Esophagus squamous epithelium (tissue), 5 donors: ENCODE measurements around the gene PGAP6. TPM values are rescaled to one million over a fixed set of nuclear protein-coding genes. Genes with fewer than 3 reads are reported as not detected.
A peak's percentile ranks its signal among the peaks of the same experiment; 100 is the strongest.

Source experiments
- DNase-seq: peaks from one replicate; lab custom pipeline; 2025; lab: John Stamatoyannopoulos, UW
- H3K27ac ChIP-seq, 4 donors: fragments of 200-600 bp; sonication (generic); one replicate each; pipeline ENCODE4 v1.5.1; 2016 to 2019; ENCODE audit warnings: mild to moderate bottlenecking in 1 of 4
- H3K27me3 ChIP-seq, 4 donors: fragments of 200-600 bp; sonication (generic); 1 replicate in 3 of 4; 2 replicates in 1 of 4; pipeline versions ENCODE4 v1.5.1 to v1.6.0; 2017 to 2021; ENCODE audit warnings: antibody characterized with exemption in 1 of 4
- H3K36me3 ChIP-seq, 3 donors: fragments of 200-600 bp; sonication (generic); one replicate each; pipeline ENCODE4 v1.5.1; 2016 to 2019
- H3K4me1 ChIP-seq, 3 donors: fragments of 200-600 bp; sonication (generic); one replicate each; pipeline ENCODE4 v1.5.1; 2017 to 2019
- H3K4me3 ChIP-seq, 4 donors: fragments of 200-600 bp; sonication (generic); 1 replicate in 3 of 4; 2 replicates in 1 of 4; pipeline ENCODE4 v1.5.1; 2016 to 2019; ENCODE audit warnings: mild to moderate bottlenecking in 2 of 4, moderate library complexity in 1 of 4
- H3K9me3 ChIP-seq, 3 donors: fragments of 200-600 bp; sonication (generic); one replicate each; pipeline ENCODE4 v1.5.1; 2016 to 2019
- POLR2A ChIP-seq, 4 donors: fragments of 450-650 bp; IDR thresholded peaks; one replicate each; pipeline ENCODE4 v1.6.1; 2017; ENCODE audit warnings: antibody characterized with exemption in 4 of 4, mild to moderate bottlenecking in 4 of 4, moderate library complexity in 3 of 4
- WGBS, 2 donors: methylation state at CpG; one replicate each; pipeline ENCODE4 v1.1.5; 2018; 5-methylcytosine and 5-hydroxymethylcytosine counted together
- intact Hi-C: fragments of 100-400 bp; cut with DNase I; formaldehyde crosslinking; loops from one replicate; pipeline ENCODE4 v1.15.0; 2022
- total RNA-seq, 4 donors: library from RNA; depleted of rRNA; stranded (reverse); fragments of >200 nt; gene quantifications; one replicate each; pipeline ENCODE4 v1.1.0, GENCODE V29; 2016
- TF ChIP-seq, protein P1 (sequence below), 6 experiments: fragments of 450-650 bp in 4 of 6; fragments of 200-600 bp in 2 of 6; sonication (generic) in 2 of 6; IDR thresholded peaks; one replicate each; pipeline ENCODE4 v1.5.1; 2016 to 2019; ENCODE audit warnings: antibody characterized with exemption in 6 of 6, mild to moderate bottlenecking in 4 of 6, moderate library complexity in 4 of 6
- donor health status: DM: yes; HTN: yes; CAD: no.

The PGAP6 gene
- total RNA-seq, 4 donors from 2014 or later: 23.5 to 31.7 (median 27.6) TPM

DNA sequence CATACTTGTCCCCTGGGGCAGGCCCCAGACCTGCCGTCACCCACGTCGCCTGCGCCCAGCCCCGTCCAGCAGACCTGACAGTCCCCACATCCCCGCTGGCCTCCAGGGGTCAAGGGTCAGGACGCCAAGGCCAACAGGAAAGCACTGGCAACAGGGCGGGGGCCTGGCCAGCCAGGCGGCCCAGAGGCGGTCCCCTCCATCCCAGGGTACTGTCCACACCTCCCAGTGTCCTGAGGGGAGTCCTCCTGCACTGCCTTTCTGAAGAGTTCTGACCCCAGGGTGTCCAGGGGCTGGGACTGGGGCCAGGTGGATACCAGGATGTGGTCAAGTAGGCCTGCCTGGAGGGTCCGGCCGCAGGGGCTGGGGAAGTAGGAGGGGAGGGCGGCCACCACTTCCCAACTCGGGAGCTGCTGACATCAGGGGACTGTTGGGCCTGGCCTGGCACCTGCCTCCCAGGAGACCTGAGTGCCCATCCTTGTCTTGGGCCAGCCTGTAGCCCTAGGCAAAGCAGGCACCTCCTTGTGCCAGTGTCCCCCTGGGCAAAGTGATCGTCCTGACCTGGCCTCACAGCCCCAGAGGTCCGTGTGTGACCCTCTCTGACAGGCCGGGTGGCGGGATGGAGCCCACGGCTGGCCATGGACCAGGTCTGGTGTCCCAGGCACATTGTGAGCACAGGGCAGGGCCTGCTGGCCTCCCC is 22.6 kb downstream of the PGAP6 start:
- H3K36me3 ChIP-seq: no peaks in the 10 kb centered on the region
- no peak for DNase-seq
- intact Hi-C loops: no loop called here
- TF ChIP-seq POLR2A (IDR thresholded peaks at IDR 0.05): no peak
- TF ChIP-seq, protein P1, sequence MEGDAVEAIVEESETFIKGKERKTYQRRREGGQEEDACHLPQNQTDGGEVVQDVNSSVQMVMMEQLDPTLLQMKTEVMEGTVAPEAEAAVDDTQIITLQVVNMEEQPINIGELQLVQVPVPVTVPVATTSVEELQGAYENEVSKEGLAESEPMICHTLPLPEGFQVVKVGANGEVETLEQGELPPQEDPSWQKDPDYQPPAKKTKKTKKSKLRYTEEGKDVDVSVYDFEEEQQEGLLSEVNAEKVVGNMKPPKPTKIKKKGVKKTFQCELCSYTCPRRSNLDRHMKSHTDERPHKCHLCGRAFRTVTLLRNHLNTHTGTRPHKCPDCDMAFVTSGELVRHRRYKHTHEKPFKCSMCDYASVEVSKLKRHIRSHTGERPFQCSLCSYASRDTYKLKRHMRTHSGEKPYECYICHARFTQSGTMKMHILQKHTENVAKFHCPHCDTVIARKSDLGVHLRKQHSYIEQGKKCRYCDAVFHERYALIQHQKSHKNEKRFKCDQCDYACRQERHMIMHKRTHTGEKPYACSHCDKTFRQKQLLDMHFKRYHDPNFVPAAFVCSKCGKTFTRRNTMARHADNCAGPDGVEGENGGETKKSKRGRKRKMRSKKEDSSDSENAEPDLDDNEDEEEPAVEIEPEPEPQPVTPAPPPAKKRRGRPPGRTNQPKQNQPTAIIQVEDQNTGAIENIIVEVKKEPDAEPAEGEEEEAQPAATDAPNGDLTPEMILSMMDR (IDR thresholded peaks at IDR 0.05): no peak
- WGBS, 2 donors: 64 to 70% methylated on average over 7 of the region's 19 CpGs
- H3K4me1 ChIP-seq: peaks cover 4 to 22% (median 7%) of the 10 kb centered on the region in 3 donors
- H3K4me3 ChIP-seq: no peak overlapping the region
- no peak overlapping the region for H3K27ac ChIP-seq
- H3K27me3 ChIP-seq: peaks cover 0 to 27% (median 0%) of the 10 kb centered on the region in 4 donors
- no peaks in the 10 kb centered on the region for H3K9me3 ChIP-seq

DNA sequence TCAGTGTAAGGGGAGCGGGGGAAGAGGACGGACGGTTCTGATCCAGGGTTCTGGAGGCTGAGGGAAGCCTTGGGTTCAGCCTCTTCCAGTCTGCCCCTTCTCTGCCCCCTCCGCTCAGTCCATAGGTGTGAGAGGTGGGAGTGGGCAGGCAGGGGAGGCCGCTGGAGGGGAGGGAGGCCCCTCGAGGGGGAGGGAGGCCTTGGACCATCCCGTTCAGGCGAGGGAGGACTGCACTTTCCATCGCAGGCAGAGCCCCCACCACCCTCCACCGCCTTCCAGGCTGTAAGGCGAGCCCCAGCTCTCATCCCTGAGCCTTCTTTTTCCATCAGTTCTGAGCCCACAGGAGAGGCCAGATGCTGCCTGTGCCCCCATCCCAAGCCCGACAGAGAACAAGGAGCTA is 25.0 kb downstream of the PGAP6 start:
- no peak overlapping the region for H3K27ac ChIP-seq
- H3K9me3 ChIP-seq: no peaks in the 10 kb centered on the region
- DNase-seq: no peak
- H3K27me3 ChIP-seq: peaks cover 0 to 8% (median 0%) of the 10 kb centered on the region in 4 donors
- peaks cover 9 to 26% (median 13%) of the 10 kb centered on the region in 3 donors for H3K4me1 ChIP-seq
- H3K36me3 ChIP-seq: no peaks in the 10 kb centered on the region
- WGBS, 2 donors: 61 to 85% methylated on average over 4 of the region's 12 CpGs
- TF ChIP-seq POLR2A (IDR thresholded peaks at IDR 0.05): no peak
- TF ChIP-seq, protein P1 (IDR thresholded peaks at IDR 0.05): no peak
- H3K4me3 ChIP-seq: no peak overlapping the region
- intact Hi-C loops: no loop called here

DNA sequence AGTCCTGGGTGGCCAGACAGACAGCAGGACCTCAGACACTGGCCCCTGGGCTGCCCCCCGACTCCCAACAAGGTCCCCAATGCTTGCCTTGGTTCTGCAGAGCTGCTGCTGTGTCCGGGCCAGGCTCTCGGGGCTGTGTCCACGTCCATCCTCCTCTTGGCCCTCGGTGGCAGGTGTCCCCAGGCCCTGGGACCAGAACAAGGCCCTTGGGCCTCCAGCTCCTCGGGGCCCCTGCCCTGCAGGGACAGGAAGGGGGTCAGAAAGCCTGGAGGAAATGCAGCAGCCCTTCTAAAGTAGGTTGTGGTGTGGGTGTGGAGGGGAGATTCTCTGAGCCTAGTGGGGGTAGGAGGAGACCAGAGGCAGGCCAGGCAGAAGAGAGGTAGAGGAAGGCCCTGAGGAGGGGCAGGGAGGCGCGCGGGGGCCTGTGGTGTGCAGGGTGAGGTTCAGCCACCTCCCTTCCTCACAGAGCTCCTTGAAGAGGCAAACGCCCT is 26.8 kb downstream of the PGAP6 start:
- H3K4me1 ChIP-seq: peaks cover 9 to 43% (median 22%) of the 10 kb centered on the region in 3 donors
- WGBS, 2 donors: 76 to 88% methylated on average over 1 to 4 of the region's 10 CpGs
- no peaks in the 10 kb centered on the region for H3K27me3 ChIP-seq
- DNase-seq: no peak
- intact Hi-C loops: no loop called here
- no peak overlapping the region for H3K4me3 ChIP-seq
- peak overlapping the region in 2 of 4 donors; percentile 90 to 95 for H3K27ac ChIP-seq
- H3K9me3 ChIP-seq: no peaks in the 10 kb centered on the region
- H3K36me3 ChIP-seq: no peaks in the 10 kb centered on the region
- TF ChIP-seq, protein P1 (IDR thresholded peaks at IDR 0.05): no peak
- no peak for TF ChIP-seq POLR2A (IDR thresholded peaks at IDR 0.05)

DNA sequence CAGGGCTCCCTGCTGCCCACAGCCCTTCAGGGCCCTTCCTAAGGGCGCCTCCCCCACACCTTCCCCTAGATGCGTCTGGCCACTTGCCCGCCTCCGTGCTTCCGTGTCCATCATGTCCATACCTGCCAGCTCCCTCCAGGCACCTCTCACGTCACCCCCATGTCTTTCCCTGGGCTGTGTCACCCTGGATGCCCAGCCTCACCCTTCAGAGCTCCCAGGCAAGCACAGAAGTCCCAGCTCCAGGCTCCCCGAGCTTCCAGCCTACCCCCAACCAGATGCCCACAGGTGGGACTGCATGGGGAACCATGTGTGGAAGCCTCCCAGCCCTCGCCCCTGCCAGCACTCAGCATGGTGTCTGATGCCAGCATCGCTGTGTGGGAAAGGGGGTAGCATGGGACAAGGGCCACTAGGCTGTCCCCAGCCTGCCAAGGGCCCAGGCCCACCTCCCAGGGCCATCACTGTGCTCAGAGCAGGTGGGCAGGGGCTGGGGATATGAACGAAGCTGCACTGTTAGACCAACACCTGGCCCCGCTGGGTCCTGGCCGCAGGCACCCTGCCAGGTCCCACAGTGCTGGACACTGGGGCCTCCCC is 27.4 kb downstream of the PGAP6 start:
- intact Hi-C loops: no loop called here
- H3K27me3 ChIP-seq: no peaks in the 10 kb centered on the region
- H3K4me3 ChIP-seq: peak overlapping the region in 1 of 4 donors; percentile 75
- no peaks in the 10 kb centered on the region for H3K36me3 ChIP-seq
- no peaks in the 10 kb centered on the region for H3K9me3 ChIP-seq
- WGBS, 2 donors: 50 to 60% methylated on average over 5 to 8 of the region's 12 CpGs
- no peak for DNase-seq
- H3K4me1 ChIP-seq: peaks cover 9 to 48% (median 22%) of the 10 kb centered on the region in 3 donors
- TF ChIP-seq, protein P1 (IDR thresholded peaks at IDR 0.05): no peak
- peak in 1 of 4 donors; percentile 16 for TF ChIP-seq POLR2A (IDR thresholded peaks at IDR 0.05)
- H3K27ac ChIP-seq: peak overlapping the region; percentile 88 to 95 (median 90)
